Glutamatergic neuron (in vitro differentiated cells): ENCODE results near the gene AFF4. TPM values are rescaled to one million over a fixed set of nuclear protein-coding genes. Genes with fewer than 3 reads are reported as not detected.

Experiments
- DNase-seq: peaks from one replicate; pipeline ENCODE4 v3.0.0; 2022
- H3K27ac Mint-ChIP-seq: one replicate; pipeline ENCODE4 v1.8.0; 2020; ENCODE audit warnings: mild to moderate bottlenecking, mixed read lengths, inconsistent platforms; ENCODE audit not compliant: unreplicated experiment
- H3K27me3 Mint-ChIP-seq: one replicate; pipeline ENCODE4 v1.8.0; 2020; ENCODE audit warnings: mild to moderate bottlenecking, moderate library complexity, mixed read lengths, inconsistent platforms; ENCODE audit not compliant: unreplicated experiment
- H3K36me3 Mint-ChIP-seq: one replicate; pipeline ENCODE4 v1.8.0; 2020; ENCODE audit warnings: mild to moderate bottlenecking, mixed read lengths, inconsistent platforms; ENCODE audit not compliant: unreplicated experiment
- H3K4me1 Mint-ChIP-seq: one replicate; pipeline ENCODE4 v1.8.0; 2020; ENCODE audit warnings: mild to moderate bottlenecking, low read depth, mixed read lengths, inconsistent platforms; ENCODE audit not compliant: unreplicated experiment
- H3K4me3 Mint-ChIP-seq: one replicate; pipeline ENCODE4 v1.8.0; 2020; ENCODE audit warnings: mild to moderate bottlenecking, mixed read lengths, inconsistent platforms; ENCODE audit not compliant: unreplicated experiment
- H3K9me3 Mint-ChIP-seq: one replicate; pipeline ENCODE4 v1.8.0; 2020; ENCODE audit warnings: mild to moderate bottlenecking, moderate library complexity, mixed read lengths, inconsistent platforms; ENCODE audit not compliant: unreplicated experiment
- CTCF ChIP-seq: fragments of 200-600 bp; sonication (generic); IDR thresholded peaks from one replicate; pipeline ENCODE4 v1.5.0; 2021; ENCODE audit not compliant: partially characterized antibody, unreplicated experiment
- total RNA-seq: library from RNA; stranded (reverse); fragmentation: NEBNext Ultra II Directional; extraction: Animal tissue kit (Norgen Biotek cat#: 25700); gene quantifications from one replicate; pipeline ENCODE4 v1.2.1, GENCODE V29; 2021; ENCODE audit not compliant: unreplicated experiment

Gene AFF4
- total RNA-seq, 1 donor from 2014 or later: 135 TPM

DNA sequence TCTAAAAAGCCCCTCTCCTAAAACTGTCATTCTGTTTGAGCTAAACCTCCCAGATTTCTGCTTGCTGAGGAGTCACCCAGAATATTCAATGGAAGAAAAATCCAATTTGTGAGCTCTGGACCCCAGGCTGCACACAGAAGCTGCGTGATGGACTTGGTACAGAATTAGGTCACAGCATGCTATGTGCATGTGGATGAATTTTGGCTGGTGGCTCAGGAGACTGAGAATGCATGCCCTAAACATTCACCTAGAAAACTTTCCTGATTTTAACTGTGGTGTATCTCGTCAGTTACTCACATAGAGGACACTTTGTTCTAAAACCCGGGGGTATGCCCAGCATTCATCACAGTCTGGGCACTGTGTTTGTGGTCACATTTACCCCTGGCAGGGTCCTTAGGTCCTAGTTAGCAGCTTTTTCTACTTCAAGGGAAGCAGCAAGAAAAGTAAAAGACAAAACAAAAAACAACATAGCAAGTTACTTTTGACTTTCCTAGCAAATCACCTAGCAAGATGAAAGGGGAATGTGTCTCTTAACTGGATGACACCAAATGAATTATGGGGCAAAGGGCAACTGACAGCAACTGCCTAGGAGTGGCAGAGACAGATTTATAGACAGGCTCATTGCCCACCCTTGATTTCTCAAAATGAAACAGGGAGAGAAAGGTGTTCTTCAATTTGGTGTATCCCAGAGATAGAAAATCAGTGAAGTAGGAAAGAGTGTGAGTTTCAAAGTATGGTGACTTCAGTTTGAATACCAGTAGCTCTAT lies 124.7 kb downstream of the AFF4 start:
- Mint-ChIP-seq H3K27me3 (peaks cover 2% of the 10 kb centered on the region), H3K36me3 (no peaks in the 10 kb centered on the region), H3K27ac (no peak overlapping the region), H3K4me1 (no peaks in the 10 kb centered on the region), H3K4me3 (no peak overlapping the region), H3K9me3 (no peaks in the 10 kb centered on the region)
- DNase-seq: no peak
- TF ChIP-seq CTCF: no peak

DNA sequence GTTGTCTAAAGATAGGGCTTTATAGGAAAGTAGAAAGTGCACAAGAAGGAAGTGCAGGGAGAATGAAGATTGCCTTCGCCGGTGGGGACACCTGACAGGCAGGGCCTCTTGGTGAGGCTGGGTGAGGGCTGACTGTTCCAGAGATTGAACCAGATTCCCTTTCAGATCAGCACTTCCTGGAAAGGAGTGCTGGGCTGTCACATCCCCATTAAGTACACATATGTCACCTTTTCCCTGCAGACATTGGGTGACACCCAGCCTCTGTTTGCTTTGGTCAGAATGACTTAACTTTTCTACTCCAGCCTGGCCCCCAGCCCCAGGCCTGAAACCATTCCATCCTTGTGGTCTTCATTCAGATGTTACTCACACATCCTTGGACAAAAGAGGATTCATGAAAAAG lies 125.6 kb downstream of the AFF4 start:
- peaks cover 2% of the 10 kb centered on the region for H3K27me3 Mint-ChIP-seq
- no peaks in the 10 kb centered on the region for H3K4me1 Mint-ChIP-seq
- no peak overlapping the region for H3K27ac Mint-ChIP-seq
- DNase-seq: no peak
- no peak for TF ChIP-seq CTCF
- H3K9me3 Mint-ChIP-seq: no peaks in the 10 kb centered on the region
- H3K4me3 Mint-ChIP-seq: no peak overlapping the region
- no peaks in the 10 kb centered on the region for H3K36me3 Mint-ChIP-seq

DNA sequence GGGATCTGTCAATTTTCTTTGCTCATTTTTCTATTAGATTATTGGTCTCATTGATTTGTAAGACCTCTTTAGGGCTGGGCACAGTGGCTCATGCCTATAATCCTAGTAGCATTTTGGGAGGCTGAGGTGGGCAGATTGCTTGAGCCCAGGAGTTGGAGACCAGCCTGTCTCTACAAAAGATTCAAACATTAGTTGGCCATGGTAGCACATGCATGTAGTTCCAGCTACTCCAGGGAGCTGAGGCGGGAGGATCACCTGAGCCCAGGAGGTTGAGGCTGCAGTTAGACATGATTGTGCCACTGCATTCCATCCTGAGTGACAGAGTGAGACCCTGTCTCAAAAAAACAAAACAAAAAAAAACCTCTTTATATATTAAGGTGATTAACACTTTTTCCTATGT lies 126.6 kb downstream of the AFF4 start:
- TF ChIP-seq CTCF: no peak
- no peak for DNase-seq
- Mint-ChIP-seq H3K27me3 (peaks cover 2% of the 10 kb centered on the region), H3K36me3 (no peaks in the 10 kb centered on the region), H3K27ac (no peak overlapping the region), H3K9me3 (no peaks in the 10 kb centered on the region), H3K4me3 (no peak overlapping the region), H3K4me1 (no peaks in the 10 kb centered on the region)

DNA sequence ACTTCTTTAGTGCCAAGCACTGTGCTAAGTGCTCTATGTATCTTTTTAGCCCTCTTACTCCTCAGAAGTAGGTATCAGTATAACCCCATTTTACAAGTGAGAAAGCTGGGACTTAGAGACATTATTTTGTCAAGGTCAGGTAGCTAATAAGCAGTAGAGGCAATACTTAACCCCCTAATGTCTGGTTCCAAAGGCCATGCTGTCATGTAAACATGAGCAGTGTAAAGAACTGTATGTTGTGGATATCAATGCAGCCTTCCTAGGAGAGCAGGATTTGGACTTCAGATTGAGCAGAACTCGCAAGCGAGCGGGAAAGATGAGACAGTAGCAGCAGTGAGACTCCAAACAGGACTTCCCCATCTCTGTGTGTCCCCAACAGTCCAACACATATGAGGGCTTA lies 129.4 kb downstream of the AFF4 start:
- Mint-ChIP-seq H3K4me3 (no peak overlapping the region), H3K27me3 (peaks cover 14% of the 10 kb centered on the region), H3K4me1 (no peaks in the 10 kb centered on the region), H3K27ac (no peak overlapping the region), H3K36me3 (no peaks in the 10 kb centered on the region), H3K9me3 (peaks cover 5% of the 10 kb centered on the region)
- TF ChIP-seq CTCF: no peak
- no peak for DNase-seq

- no peak for TF ChIP-seq CTCF
- H3K27ac Mint-ChIP-seq: no peak overlapping the region
- H3K27me3 Mint-ChIP-seq: peaks cover 16% of the 10 kb centered on the region
- H3K4me3 Mint-ChIP-seq: peak overlapping the region; percentile 52
- H3K4me1 Mint-ChIP-seq: no peaks in the 10 kb centered on the region
- no peaks in the 10 kb centered on the region for H3K36me3 Mint-ChIP-seq
- DNase-seq: no peak
- H3K9me3 Mint-ChIP-seq: peaks cover 6% of the 10 kb centered on the region
Measured at GRCh38 chr5:132832612-132833011, 130.8 kb downstream of the AFF4 start.
